Smooth muscle cell (in vitro differentiated cells): ENCODE data around the gene FREM1. TPM values are rescaled to one million over a fixed set of nuclear protein-coding genes. Genes with fewer than 3 reads are reported as not detected.

ENCODE experiments used
- DNase-seq: peaks from one replicate; lab custom pipeline; 2025; ENCODE audit not compliant: unreplicated experiment; lab: John Stamatoyannopoulos, UW
- H2AFZ ChIP-seq: fragments of 200-600 bp; sonication (generic); 2 replicates; pipeline ENCODE4 v1.6.0; 2016; ENCODE audit warnings: antibody characterized with exemption, low read depth, mild to moderate bottlenecking
- H3F3A ChIP-seq: fragments of 200-600 bp; sonication (generic); 2 replicates; pipeline ENCODE4 v1.6.0; 2017; ENCODE audit warnings: antibody characterized with exemption, low read depth
- H3K27ac ChIP-seq: fragments of 200-600 bp; sonication (generic); 2 replicates; pipeline ENCODE4 v1.5.1; 2016; ENCODE audit warnings: low read depth, mild to moderate bottlenecking
- H3K27me3 ChIP-seq: fragments of 200-600 bp; sonication (generic); 2 replicates; pipeline ENCODE4 v1.6.1; 2016; ENCODE audit warnings: low read depth, mild to moderate bottlenecking
- H3K36me3 ChIP-seq: fragments of 200-600 bp; sonication (generic); 2 replicates; pipeline ENCODE4 v1.5.1; 2016; ENCODE audit warnings: low read depth
- H3K4me1 ChIP-seq: fragments of 200-600 bp; sonication (generic); 2 replicates; pipeline ENCODE4 v1.5.1; 2016; ENCODE audit warnings: low read depth
- H3K4me2 ChIP-seq: fragments of 200-600 bp; sonication (generic); 2 replicates; pipeline ENCODE4 v1.6.0; 2016; ENCODE audit warnings: mild to moderate bottlenecking
- H3K4me3 ChIP-seq: fragments of 200-600 bp; sonication (generic); 2 replicates; pipeline ENCODE4 v1.5.1; 2016; ENCODE audit warnings: mild to moderate bottlenecking
- H3K79me2 ChIP-seq: fragments of 200-600 bp; sonication (generic); 2 replicates; pipeline ENCODE4 v1.6.0; 2016; ENCODE audit warnings: low read depth, mild to moderate bottlenecking
- H3K9ac ChIP-seq: fragments of 200-600 bp; sonication (generic); 2 replicates; pipeline ENCODE4 v1.6.0; 2016; ENCODE audit warnings: low read depth
- H3K9me3 ChIP-seq: fragments of 200-600 bp; sonication (generic); replicated peaks from 2 replicates; pipeline ENCODE4 v1.5.1; 2016; ENCODE audit warnings: low read depth
- H4K20me1 ChIP-seq: fragments of 200-600 bp; sonication (generic); 2 replicates; pipeline ENCODE4 v1.6.0; 2016; ENCODE audit warnings: low read depth
- CTCF ChIP-seq: fragments of 200-600 bp; sonication (generic); IDR thresholded peaks from 2 replicates; pipeline ENCODE4 v1.5.1; 2017; ENCODE audit warnings: borderline replicate concordance, mild to moderate bottlenecking, antibody characterized with exemption; ENCODE audit not compliant: insufficient read depth, poor library complexity, severe bottlenecking
- WGBS: methylation state at CpG from one replicate; pipeline ENCODE4 v1.1.7; 2016; ENCODE audit warnings: low lambda C conversion rate; 5-methylcytosine and 5-hydroxymethylcytosine counted together
- polyA plus RNA-seq: library from polyadenylated mRNA; unstranded; fragments of >200 nt; fragmentation: Nextera tagmentation; extraction: Ambion mirVana; gene quantifications from 2 replicates; pipeline ENCODE4 v1.2.1, GENCODE V29; 2016
- total RNA-seq: library from RNA; depleted of rRNA; stranded (reverse); fragments of >200 nt; gene quantifications from 2 replicates; pipeline ENCODE4 v1.2.3, GENCODE V29; 2014

Gene FREM1
- total and polyA plus RNA-seq, 2 experiments from 2014 or later, result 18.0 TPM

DNA sequence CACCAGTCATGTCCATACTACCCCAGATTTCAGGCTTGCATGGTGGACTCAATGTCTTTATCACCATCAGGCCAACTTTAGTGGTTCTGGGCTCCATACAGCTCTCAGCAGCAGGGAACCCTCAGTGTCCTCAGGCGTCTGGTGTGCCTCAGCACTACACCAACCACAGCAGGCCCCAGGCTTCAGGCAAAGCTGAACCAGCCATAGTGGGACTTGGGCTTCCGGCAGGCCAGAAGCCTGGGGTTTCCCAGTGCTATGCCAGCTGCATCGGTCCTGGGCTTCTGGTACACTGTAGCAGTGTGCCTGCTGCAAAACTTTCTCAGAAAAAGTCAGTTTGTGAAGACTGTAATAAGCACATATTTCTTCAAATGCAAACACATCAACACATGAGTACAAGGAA lies 205.9 kb downstream of the FREM1 start:
- Histone ChIP-seq H3F3A (no peaks in the 10 kb centered on the region), H3K4me2 (no peak overlapping the region), H3K9me3 (peaks cover 9% of the 10 kb centered on the region), H3K36me3 (peaks cover 3% of the 10 kb centered on the region), H3K4me1 (no peaks in the 10 kb centered on the region), H3K9ac (no peak overlapping the region), H3K79me2 (no peaks in the 10 kb centered on the region), H3K27ac (no peak overlapping the region), H3K4me3 (no peak overlapping the region), H2AFZ (no peak overlapping the region), H3K27me3 (no peaks in the 10 kb centered on the region), H4K20me1 (no peaks in the 10 kb centered on the region)
- no peak for DNase-seq
- WGBS, result 86% methylated on average over 3 of the region's 3 CpGs
- TF ChIP-seq CTCF, result no peak

DNA sequence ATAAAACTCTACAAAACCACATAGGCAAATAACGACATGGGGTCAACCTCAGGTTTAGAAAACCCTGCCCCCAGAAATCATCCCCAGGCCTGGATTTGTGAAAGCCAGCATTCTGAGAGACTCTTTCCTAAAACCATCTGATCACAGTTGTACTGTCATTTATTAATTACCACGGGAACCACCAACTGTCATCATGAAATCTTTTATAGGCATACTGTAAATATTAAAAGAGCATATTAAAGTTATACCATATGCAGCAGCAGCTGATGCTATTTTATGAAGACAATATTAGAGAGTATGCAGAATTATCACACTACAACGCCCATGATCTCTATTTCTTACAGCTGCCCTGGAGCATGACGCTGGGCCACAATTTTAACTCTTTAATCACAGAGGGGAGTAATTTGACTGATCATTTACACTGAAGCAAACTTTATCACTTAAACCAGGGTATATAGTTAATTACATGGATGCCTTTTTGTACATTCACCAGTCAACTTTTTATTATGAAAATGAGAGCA lies 208.0 kb downstream of the FREM1 start:
- H3K4me3 ChIP-seq, result no peak overlapping the region
- 79% methylated on average over 4 of the region's 4 CpGs for WGBS
- no peaks in the 10 kb centered on the region for H3K27me3 ChIP-seq
- no peak for TF ChIP-seq CTCF
- no peaks in the 10 kb centered on the region for H3K4me1 ChIP-seq
- no peak overlapping the region for H2AFZ ChIP-seq
- H4K20me1 ChIP-seq, result no peaks in the 10 kb centered on the region
- H3K9me3 ChIP-seq, result peaks cover 9% of the 10 kb centered on the region
- H3K27ac ChIP-seq, result no peak overlapping the region
- DNase-seq, result no peak
- H3K79me2 ChIP-seq, result no peaks in the 10 kb centered on the region
- no peaks in the 10 kb centered on the region for H3F3A ChIP-seq
- peaks cover under 1% of the 10 kb centered on the region for H3K36me3 ChIP-seq
- no peak overlapping the region for H3K4me2 ChIP-seq
- H3K9ac ChIP-seq, result no peak overlapping the region

DNA sequence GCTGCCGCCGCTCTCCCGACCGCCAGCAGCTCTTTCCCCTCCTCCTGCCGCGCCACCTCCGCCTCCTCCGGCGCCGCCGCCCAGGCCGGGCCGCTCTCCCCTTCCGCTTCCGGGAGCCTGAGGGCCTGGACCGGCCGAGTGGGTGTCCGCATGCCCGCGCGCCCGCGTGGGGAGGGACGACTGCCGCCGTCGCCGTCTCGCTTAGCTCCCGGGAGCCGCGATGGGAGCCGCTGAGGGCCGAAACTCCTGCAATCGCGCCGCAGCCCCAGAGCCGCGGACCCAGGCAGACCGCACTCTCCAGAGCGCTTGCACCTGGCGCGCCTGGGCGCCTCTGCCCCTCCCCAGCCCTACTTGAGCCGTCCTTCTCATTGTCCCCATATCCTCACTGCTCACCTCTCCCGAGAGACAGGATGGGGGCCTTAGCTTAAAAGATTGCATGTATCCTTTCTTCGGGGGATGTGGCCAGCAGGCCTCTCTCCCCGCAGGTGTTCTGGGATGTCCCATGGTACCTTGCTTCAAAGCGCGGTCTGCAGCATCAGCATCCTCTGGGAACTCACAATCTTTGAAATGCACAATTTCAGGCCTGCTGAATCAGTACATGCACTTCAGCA lies 216.9 kb downstream of the FREM1 start, which contains the start of gene ZDHHC21:
Gene ZDHHC21, minus strand, starts transcription at position 182 of the 611 bp plus-strand sequence. CDS start 19,092 bp downstream, outside the sequence.
- no peaks in the 10 kb centered on the region for H4K20me1 ChIP-seq
- peaks cover 17% of the 10 kb centered on the region for H3K4me1 ChIP-seq
- H3K9me3 ChIP-seq, result no peaks in the 10 kb centered on the region
- H3K9ac ChIP-seq, result peak within 1 kb of the TSS; percentile 69
- peak; percentile 12 for DNase-seq
- peaks cover 19% of the 10 kb centered on the region for H3K79me2 ChIP-seq
- H3K27ac ChIP-seq, result no peak within 1 kb of the TSS
- WGBS, result 3% methylated on average over 46 of the region's 50 CpGs
- no peaks in the 10 kb centered on the region for H3F3A ChIP-seq
- peak within 1 kb of the TSS; percentile 86 for H3K4me3 ChIP-seq
- peak within 1 kb of the TSS; percentile 98 for H2AFZ ChIP-seq
- H3K36me3 ChIP-seq, result no peaks in the 10 kb centered on the region
- no peaks in the 10 kb centered on the region for H3K27me3 ChIP-seq
- peak within 1 kb of the TSS; percentile 90 for H3K4me2 ChIP-seq
- TF ChIP-seq CTCF, result no peak
